GM23338 (cell line): ENCODE measurements around the gene NAGA.
"Not testable (repeated sequence)": the region's sequence is repeated elsewhere in the genome, so short reads cannot be mapped to it uniquely, and the experiment has no call there.

ENCODE experiments used
- EZH2 ChIP-seq: fragments of 200-600 bp; sonication (generic); IDR thresholded peaks from one replicate; pipeline ENCODE4 v1.8.0; 2017; ENCODE audit warnings: antibody characterized with exemption, mild to moderate bottlenecking, low read depth; ENCODE audit not compliant: unreplicated experiment
- JUNB ChIP-seq: IDR thresholded peaks from one replicate; pipeline ENCODE4 v1.6.1; 2016; ENCODE audit warnings: antibody characterized with exemption; ENCODE audit not compliant: unreplicated experiment
- NANOG ChIP-seq: IDR thresholded peaks from 2 replicates; pipeline ENCODE4 v1.6.1; 2016; ENCODE audit warnings: antibody characterized with exemption, borderline replicate concordance
- POLR2AphosphoS5 ChIP-seq: IDR thresholded peaks from 2 replicates; pipeline ENCODE4 v1.6.1; 2016; ENCODE audit warnings: antibody characterized with exemption, low read depth
- STAT1 ChIP-seq: IDR thresholded peaks from one replicate; pipeline ENCODE4 v1.6.1; 2016; ENCODE audit warnings: antibody characterized with exemption; ENCODE audit not compliant: unreplicated experiment
- ZNF114 ChIP-seq: fragments of 250-450 bp; sonication (Bioruptor Pico); IDR thresholded peaks from 2 replicates; pipeline ENCODE4 v1.5.0; 2020; ENCODE audit warnings: mild to moderate bottlenecking, moderate library complexity
- TF ChIP-seq, protein P1 (sequence below), 2 experiments: fragments of 200-600 bp in 1 of 2; sonication (generic) in 1 of 2; conservative IDR thresholded peaks; 2 replicates each; pipeline versions ENCODE4 v1.5.1 to v1.6.1; 2016 to 2017; ENCODE audit warnings: antibody characterized with exemption in 2 of 2, low read depth in 2 of 2, mild to moderate bottlenecking in 2 of 2, moderate library complexity in 1 of 2
- TF ChIP-seq, protein P2 (sequence below): IDR thresholded peaks from one replicate; pipeline ENCODE4 v1.6.1; 2018; ENCODE audit warnings: antibody characterized with exemption; ENCODE audit not compliant: unreplicated experiment

DNA sequence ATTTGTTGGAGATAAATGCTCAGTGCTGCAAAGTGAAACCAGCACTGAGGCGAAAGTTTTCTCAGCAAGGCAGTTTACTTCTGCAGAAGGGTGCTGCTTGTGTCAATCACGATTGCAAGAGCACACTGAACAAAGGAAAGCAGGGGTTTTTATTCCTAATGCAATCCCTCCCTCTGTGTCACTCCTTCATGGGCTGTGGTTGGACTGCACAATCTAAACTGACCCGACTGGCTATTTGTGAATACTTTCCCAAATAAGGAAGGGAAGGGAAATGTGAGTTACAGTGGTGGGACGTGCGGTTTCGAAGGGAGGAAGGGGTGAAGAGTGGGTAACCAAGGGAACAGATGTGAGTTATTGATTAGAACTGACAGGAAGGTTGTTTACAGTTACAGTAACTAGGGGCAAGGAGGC, 44.8 kb upstream of the NAGA start:
- TF ChIP-seq EZH2; STAT1; ZNF114 (CRISPR knock-in tag); POLR2AphosphoS5; NANOG; JUNB: not testable (repeated sequence)
- TF ChIP-seq, protein P1, sequence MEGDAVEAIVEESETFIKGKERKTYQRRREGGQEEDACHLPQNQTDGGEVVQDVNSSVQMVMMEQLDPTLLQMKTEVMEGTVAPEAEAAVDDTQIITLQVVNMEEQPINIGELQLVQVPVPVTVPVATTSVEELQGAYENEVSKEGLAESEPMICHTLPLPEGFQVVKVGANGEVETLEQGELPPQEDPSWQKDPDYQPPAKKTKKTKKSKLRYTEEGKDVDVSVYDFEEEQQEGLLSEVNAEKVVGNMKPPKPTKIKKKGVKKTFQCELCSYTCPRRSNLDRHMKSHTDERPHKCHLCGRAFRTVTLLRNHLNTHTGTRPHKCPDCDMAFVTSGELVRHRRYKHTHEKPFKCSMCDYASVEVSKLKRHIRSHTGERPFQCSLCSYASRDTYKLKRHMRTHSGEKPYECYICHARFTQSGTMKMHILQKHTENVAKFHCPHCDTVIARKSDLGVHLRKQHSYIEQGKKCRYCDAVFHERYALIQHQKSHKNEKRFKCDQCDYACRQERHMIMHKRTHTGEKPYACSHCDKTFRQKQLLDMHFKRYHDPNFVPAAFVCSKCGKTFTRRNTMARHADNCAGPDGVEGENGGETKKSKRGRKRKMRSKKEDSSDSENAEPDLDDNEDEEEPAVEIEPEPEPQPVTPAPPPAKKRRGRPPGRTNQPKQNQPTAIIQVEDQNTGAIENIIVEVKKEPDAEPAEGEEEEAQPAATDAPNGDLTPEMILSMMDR (conservative IDR thresholded peaks at IDR 0.05; ENCODE audit: low read depth in 2 of 2), result not testable (repeated sequence)
- TF ChIP-seq, protein P2, sequence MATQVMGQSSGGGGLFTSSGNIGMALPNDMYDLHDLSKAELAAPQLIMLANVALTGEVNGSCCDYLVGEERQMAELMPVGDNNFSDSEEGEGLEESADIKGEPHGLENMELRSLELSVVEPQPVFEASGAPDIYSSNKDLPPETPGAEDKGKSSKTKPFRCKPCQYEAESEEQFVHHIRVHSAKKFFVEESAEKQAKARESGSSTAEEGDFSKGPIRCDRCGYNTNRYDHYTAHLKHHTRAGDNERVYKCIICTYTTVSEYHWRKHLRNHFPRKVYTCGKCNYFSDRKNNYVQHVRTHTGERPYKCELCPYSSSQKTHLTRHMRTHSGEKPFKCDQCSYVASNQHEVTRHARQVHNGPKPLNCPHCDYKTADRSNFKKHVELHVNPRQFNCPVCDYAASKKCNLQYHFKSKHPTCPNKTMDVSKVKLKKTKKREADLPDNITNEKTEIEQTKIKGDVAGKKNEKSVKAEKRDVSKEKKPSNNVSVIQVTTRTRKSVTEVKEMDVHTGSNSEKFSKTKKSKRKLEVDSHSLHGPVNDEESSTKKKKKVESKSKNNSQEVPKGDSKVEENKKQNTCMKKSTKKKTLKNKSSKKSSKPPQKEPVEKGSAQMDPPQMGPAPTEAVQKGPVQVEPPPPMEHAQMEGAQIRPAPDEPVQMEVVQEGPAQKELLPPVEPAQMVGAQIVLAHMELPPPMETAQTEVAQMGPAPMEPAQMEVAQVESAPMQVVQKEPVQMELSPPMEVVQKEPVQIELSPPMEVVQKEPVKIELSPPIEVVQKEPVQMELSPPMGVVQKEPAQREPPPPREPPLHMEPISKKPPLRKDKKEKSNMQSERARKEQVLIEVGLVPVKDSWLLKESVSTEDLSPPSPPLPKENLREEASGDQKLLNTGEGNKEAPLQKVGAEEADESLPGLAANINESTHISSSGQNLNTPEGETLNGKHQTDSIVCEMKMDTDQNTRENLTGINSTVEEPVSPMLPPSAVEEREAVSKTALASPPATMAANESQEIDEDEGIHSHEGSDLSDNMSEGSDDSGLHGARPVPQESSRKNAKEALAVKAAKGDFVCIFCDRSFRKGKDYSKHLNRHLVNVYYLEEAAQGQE, result not testable (repeated sequence)
